ENCODE measurements around the gene BCL2L12. TPM values are rescaled to one million over a fixed set of nuclear protein-coding genes. Genes with fewer than 3 reads are reported as not detected.

The BCL2L12 gene
- total RNA-seq, 1 experiment from 2014 or later, result 93.9 TPM

- Histone ChIP-seq H3K4me3 (replicated peaks in 1 of 2; ENCODE audit: low read depth in 1 of 2, low read length in 2 of 2) (no peak overlapping the region), H4K20me1 (ENCODE audit: insufficient read depth) (peaks cover 38% of the 10 kb centered on the region; the same call in 1 of the 2 replicates), H3K4me1 (ENCODE audit: control insufficient read depth in 1 of 2, insufficient read depth in 2 of 2, low read length in 2 of 2) (peaks cover 21 to 29% of the 10 kb centered on the region in 2 experiments), H3K36me3 (ENCODE audit: control insufficient read depth in 1 of 2, insufficient read depth in 2 of 2, low read length in 2 of 2) (peaks cover 39 to 53% of the 10 kb centered on the region in 2 experiments), H3K27ac (ENCODE audit: low read depth, low read length) (no peak overlapping the region), H3K9ac (ENCODE audit: low read length) (no peak overlapping the region), H3K9me3 (ENCODE audit: control insufficient read depth in 1 of 2, insufficient read depth in 1 of 2, low read depth in 1 of 2, low read length in 2 of 2) (no peaks in the 10 kb centered on the region), H3K9me2 (ENCODE audit: insufficient read depth) (no peaks in the 10 kb centered on the region), H3K79me2 (ENCODE audit: insufficient read depth, low read length) (peaks cover 86% of the 10 kb centered on the region), H3K4me2 (ENCODE audit: low read length) (no peak overlapping the region), H3K27me3 (ENCODE audit: insufficient read depth, low read length) (no peaks in the 10 kb centered on the region), H2AFZ (ENCODE audit: low read depth, low read length, poor library complexity, severe bottlenecking) (no peak overlapping the region)
- DNase-seq (ENCODE audit: low read depth, low spot score), result no peak
- intact Hi-C loops (cut with micrococcal nuclease), result no loop called here
- TF ChIP-seq EZH2 (IDR thresholded peaks at IDR 0.05) (no peak), POLR2AphosphoS5 (IDR thresholded peaks at IDR 0.05; ENCODE audit: low read depth, low read length) (no peak), ZFX (IDR thresholded peaks at IDR 0.05) (no peak), CEBPB (IDR thresholded peaks at IDR 0.05; ENCODE audit: low read depth) (no peak), YY1 (IDR thresholded peaks at IDR 0.05; ENCODE audit: extremely low read depth, insufficient replicate concordance, low read depth, low read length) (no peak), CBX3 (IDR thresholded peaks at IDR 0.05; ENCODE audit: low read depth) (no peak), EGR1 (IDR thresholded peaks at IDR 0.05; ENCODE audit: low read depth) (no peak), ATF3 (IDR thresholded peaks at IDR 0.05) (no peak), SRF (IDR thresholded peaks at IDR 0.05; ENCODE audit: low read depth) (no peak), ELF1 (IDR thresholded peaks at IDR 0.05; ENCODE audit: borderline replicate concordance, low read depth) (no peak)
- TF ChIP-seq, protein P1, sequence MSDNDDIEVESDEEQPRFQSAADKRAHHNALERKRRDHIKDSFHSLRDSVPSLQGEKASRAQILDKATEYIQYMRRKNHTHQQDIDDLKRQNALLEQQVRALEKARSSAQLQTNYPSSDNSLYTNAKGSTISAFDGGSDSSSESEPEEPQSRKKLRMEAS (IDR thresholded peaks at IDR 0.05), result no peak
- ChIA-PET POLR2A (no interaction called here), RAD21 (ENCODE audit: low non-redundant PET in 1 of 2, low total read pairs in 2 of 2, uncharacterized antibody in 2 of 2, unreplicated experiment in 2 of 2) (no interaction called here), CTCF (no interaction called here)
- no peak for ATAC-seq
- no TSS peak for BruUV-seq (replicated peaks)
Measured at GRCh38 chr19:49682274-49682673, 16.5 kb downstream of the BCL2L12 start.

GRCh38 chr19:49683814-49684250, 18.1 kb downstream of the BCL2L12 start:
- H3K9me3 ChIP-seq (ENCODE audit: control insufficient read depth in 1 of 2, insufficient read depth in 1 of 2, low read depth in 1 of 2, low read length in 2 of 2), result no peaks in the 10 kb centered on the region
- no peak overlapping the region for H3K4me3 ChIP-seq (replicated peaks in 1 of 2; ENCODE audit: low read depth in 1 of 2, low read length in 2 of 2)
- no peaks in the 10 kb centered on the region for H3K9me2 ChIP-seq (ENCODE audit: insufficient read depth)
- peaks cover 43 to 61% of the 10 kb centered on the region in 2 experiments for H3K36me3 ChIP-seq (ENCODE audit: control insufficient read depth in 1 of 2, insufficient read depth in 2 of 2, low read length in 2 of 2)
- ChIA-PET CTCF (no interaction called here), POLR2A (no interaction called here), RAD21 (ENCODE audit: low non-redundant PET in 1 of 2, low total read pairs in 2 of 2, uncharacterized antibody in 2 of 2, unreplicated experiment in 2 of 2) (no interaction called here)
- H3K4me2 ChIP-seq (ENCODE audit: low read length), result no peak overlapping the region
- H3K4me1 ChIP-seq (ENCODE audit: control insufficient read depth in 1 of 2, insufficient read depth in 2 of 2, low read length in 2 of 2), result peaks cover 18 to 23% of the 10 kb centered on the region in 2 experiments
- H3K79me2 ChIP-seq (ENCODE audit: insufficient read depth, low read length), result peaks cover 70% of the 10 kb centered on the region
- peaks cover 38% of the 10 kb centered on the region; the same call in 1 of the 2 replicates for H4K20me1 ChIP-seq (ENCODE audit: insufficient read depth)
- H3K27ac ChIP-seq (ENCODE audit: low read depth, low read length), result no peak overlapping the region
- intact Hi-C loops (cut with micrococcal nuclease), result no loop called here
- no peak for ATAC-seq
- H3K27me3 ChIP-seq (ENCODE audit: insufficient read depth, low read length), result no peaks in the 10 kb centered on the region
- BruUV-seq (replicated peaks), result no TSS peak
- DNase-seq (ENCODE audit: low read depth, low spot score), result no peak
- no peak overlapping the region for H3K9ac ChIP-seq (ENCODE audit: low read length)
- H2AFZ ChIP-seq (ENCODE audit: low read depth, low read length, poor library complexity, severe bottlenecking), result no peak overlapping the region
- TF ChIP-seq ELF1 (IDR thresholded peaks at IDR 0.05; ENCODE audit: borderline replicate concordance, low read depth), result no peak
- no peak for TF ChIP-seq CTCF (IDR thresholded peaks at IDR 0.05 in 2 of 3, conservative IDR thresholded peaks at IDR 0.05 in 1 of 3; ENCODE audit: borderline replicate concordance in 1 of 3, insufficient read depth in 1 of 3, low read depth in 2 of 3, low read length in 2 of 3)
- no peak for TF ChIP-seq POLR2AphosphoS5 (IDR thresholded peaks at IDR 0.05; ENCODE audit: low read depth, low read length)
- TF ChIP-seq, protein P2, sequence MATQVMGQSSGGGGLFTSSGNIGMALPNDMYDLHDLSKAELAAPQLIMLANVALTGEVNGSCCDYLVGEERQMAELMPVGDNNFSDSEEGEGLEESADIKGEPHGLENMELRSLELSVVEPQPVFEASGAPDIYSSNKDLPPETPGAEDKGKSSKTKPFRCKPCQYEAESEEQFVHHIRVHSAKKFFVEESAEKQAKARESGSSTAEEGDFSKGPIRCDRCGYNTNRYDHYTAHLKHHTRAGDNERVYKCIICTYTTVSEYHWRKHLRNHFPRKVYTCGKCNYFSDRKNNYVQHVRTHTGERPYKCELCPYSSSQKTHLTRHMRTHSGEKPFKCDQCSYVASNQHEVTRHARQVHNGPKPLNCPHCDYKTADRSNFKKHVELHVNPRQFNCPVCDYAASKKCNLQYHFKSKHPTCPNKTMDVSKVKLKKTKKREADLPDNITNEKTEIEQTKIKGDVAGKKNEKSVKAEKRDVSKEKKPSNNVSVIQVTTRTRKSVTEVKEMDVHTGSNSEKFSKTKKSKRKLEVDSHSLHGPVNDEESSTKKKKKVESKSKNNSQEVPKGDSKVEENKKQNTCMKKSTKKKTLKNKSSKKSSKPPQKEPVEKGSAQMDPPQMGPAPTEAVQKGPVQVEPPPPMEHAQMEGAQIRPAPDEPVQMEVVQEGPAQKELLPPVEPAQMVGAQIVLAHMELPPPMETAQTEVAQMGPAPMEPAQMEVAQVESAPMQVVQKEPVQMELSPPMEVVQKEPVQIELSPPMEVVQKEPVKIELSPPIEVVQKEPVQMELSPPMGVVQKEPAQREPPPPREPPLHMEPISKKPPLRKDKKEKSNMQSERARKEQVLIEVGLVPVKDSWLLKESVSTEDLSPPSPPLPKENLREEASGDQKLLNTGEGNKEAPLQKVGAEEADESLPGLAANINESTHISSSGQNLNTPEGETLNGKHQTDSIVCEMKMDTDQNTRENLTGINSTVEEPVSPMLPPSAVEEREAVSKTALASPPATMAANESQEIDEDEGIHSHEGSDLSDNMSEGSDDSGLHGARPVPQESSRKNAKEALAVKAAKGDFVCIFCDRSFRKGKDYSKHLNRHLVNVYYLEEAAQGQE (IDR thresholded peaks at IDR 0.05; ENCODE audit: low read depth), result no peak
- TF ChIP-seq ATF3 (IDR thresholded peaks at IDR 0.05), result no peak
- no peak for TF ChIP-seq EGR1 (IDR thresholded peaks at IDR 0.05; ENCODE audit: low read depth)
- TF ChIP-seq JUND (IDR thresholded peaks at IDR 0.05), result no peak
- no peak for TF ChIP-seq SP1 (IDR thresholded peaks at IDR 0.05; ENCODE audit: low read depth)
- TF ChIP-seq YY1 (IDR thresholded peaks at IDR 0.05; ENCODE audit: extremely low read depth, insufficient replicate concordance, low read depth, low read length), result no peak
